Endometrial microvascular endothelial cells (primary cell): ENCODE data around the gene NKX1-2. TPM values are rescaled to one million over a fixed set of nuclear protein-coding genes. Genes with fewer than 3 reads are reported as not detected.

Source experiments
- in situ Hi-C: cut with HindIII; loops from 2 replicates; pipeline ENCODE4 v1.10.0; 2017; ENCODE audit warnings: low sequenced_read_pairs, low pct_unique_long_range_greater_than_20kb; ENCODE audit errors: inconsistent ontology term
- total RNA-seq: library from RNA; depleted of rRNA; stranded (reverse); fragments of >200 nt; gene quantifications from one replicate; pipeline ENCODE4 v1.2.3, GENCODE V29; 2015; ENCODE audit errors: inconsistent ontology term

Gene NKX1-2
- total RNA-seq, 1 donor from 2014 or later, result not detected

DNA sequence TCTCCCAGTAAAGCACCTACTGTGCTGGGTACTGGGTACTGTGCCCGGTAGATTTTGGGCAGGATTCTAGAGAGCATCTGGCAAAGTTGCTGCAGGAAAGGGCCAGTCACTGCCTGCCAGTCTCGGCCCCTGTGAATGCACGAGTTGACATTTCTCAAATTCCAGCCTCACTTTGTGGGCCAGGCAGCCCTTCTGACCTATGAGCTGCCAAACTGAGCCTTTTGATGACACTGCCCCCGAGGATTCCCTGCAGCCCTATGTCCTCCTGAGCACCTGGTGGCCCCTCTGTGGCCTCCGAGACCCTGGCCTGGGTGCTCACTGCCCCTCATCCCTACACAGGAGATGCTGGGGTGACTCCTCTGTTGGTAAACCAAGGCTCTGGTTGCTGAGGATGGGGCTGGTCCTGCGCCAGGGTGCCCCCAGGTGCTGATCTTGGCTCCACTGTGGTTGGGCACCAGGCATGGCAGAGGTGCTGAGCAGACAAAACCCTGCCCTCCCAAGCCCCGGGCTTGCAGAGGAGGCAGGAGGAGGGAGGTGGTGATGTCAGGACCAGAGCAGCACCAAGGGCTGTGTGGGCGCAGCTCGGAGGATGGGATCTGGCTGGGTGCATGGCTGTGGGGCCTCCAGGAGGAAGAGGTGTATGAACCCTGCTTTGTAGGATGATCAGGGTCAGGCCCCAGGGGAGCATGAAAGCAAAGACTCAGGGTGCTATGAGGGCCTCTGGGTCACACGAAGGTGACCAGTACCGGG, 28.0 kb upstream of the NKX1-2 start:
- in situ Hi-C loops, result no loop called here

DNA sequence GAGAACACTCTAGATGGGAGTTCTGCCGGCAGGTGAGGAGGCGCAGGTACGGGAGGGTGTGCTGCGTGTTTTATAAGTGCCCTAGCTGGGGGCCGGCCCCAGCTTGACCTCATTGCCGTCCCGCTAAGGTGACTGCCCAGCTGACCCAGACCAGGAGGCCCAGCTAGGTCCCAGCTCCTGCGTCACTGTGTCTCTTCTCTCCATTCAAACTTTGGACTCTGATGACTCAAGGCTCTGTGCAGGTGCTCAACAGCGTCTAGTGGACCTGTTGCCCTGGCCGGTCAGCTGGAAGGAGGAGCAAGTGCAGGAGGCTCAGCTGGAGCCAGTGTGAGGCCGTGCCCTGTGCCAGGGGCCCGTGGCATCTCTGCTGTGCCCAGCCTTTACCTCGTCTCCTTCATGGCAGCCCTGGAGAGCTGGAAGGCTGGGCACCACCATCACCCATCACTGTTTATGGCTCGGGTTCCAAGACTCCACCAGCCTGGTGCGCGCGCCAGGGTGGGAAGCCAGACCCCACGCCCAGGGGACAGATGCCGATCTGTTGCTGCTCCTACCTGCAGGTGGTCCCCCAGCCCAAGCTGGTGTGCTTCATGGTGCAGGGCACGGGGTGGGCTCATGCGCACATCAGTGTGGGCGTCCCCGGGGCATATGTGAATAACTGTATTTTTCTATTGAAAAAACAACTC, 26.3 kb upstream of the NKX1-2 start:
- in situ Hi-C loops, result no loop called here

DNA sequence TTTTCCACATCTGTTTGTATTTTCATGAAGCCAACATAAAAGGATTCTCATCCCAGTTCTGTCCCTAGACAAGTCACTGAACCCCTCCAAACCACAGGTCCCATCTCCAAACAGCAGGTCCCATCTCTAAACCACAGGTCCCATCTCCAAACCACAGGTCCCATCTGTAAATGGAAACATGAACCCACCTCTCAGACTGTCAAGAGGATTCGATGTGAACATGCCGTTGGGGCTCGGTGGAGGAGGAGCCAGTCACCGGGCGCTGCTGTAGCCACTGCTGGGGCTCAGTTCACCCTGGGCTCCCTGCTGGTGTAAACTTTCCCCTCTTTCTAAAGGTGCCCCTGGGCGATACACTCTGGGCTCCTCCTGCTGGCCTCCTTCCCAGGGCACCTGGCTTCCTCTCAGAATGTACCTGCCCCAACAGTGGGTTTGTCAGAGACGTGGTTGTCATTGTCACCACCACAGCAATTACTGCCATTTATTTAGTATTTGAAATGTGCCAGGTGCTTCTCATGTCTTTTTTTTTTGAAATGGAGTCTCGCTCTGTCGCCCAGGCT, 24.8 kb upstream of the NKX1-2 start:
- in situ Hi-C loops, result no loop called here

DNA sequence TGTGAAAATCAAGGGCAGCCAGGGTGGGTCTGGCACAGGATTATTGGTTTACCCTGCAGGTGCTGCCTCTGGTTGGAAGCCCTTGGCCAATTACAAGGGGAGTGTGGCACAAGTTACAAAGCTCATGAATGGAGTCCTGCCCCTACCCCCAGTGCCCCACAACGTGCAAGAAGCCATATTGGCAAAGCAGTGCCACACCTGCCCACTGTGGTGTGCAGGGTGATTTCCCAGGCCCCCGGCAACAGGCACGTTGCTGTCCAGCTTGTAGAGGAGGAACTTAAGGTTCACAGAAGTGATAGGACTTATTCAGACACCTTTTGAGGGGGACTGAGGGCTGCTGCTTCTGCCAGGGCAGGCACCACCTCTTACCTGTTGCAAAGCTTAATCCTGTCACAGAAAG, 23.2 kb upstream of the NKX1-2 start:
- in situ Hi-C loops, result no loop called here

DNA sequence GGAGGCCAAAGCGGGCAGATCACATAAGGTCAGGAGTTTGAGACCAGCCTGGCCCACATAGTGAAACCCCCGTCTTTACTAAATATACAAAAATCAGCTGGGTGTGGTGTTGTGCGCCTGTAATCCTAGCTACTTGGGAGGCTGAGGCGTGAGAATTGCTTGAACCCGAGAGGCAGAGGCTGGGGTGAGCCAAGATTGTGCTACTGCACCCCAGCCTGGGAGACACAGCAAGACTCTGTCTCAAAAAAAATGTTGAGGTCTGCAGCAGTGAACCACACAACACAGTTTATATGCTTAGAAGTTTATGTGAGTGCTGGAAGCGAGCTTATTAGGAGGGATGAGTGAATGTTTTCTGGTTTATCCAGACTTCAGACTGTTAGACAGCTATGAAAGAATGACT, 22.2 kb upstream of the NKX1-2 start:
- in situ Hi-C loops, result no loop called here

DNA sequence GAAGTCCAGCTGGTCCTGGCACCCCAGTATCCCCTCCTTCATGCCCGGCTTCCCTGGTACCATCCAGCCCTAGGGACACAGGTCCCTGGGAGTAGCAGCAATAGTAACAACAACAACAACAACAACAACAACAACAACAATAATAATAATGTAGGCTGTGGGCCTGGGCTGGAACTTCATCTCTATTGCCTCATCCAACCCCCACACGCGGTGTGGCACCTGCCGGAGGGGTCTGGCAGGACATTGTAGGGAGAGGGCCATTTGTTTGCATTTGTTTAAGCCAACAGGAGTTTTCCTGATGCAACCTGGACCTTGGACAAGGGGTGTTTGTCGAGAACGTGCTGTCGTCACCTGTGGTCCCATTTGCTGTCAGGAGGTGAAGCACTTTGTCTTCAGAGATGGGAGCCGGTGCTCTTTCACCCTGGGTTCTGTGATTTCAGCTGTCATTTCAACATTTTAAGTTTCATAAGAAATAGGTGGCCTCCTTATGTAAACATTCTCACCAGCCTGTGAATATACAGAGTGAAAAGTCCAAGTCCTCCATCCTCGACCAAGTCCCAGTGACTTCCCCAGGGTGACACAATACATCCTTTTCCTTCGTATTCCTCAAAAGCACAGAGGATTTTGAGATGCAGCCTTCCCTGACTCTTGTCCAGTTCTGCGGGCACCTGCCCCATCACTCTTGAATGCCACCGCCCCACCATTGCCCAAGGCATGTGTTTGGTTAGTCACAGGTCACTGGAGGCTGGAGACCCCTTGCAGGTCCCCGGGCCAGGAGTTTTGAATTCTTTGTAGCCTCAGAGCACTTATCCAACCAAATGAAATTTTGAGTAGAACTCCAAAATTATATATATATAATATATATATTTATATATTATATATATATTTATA, 21.0 kb upstream of the NKX1-2 start:
- in situ Hi-C loops, result no loop called here

DNA sequence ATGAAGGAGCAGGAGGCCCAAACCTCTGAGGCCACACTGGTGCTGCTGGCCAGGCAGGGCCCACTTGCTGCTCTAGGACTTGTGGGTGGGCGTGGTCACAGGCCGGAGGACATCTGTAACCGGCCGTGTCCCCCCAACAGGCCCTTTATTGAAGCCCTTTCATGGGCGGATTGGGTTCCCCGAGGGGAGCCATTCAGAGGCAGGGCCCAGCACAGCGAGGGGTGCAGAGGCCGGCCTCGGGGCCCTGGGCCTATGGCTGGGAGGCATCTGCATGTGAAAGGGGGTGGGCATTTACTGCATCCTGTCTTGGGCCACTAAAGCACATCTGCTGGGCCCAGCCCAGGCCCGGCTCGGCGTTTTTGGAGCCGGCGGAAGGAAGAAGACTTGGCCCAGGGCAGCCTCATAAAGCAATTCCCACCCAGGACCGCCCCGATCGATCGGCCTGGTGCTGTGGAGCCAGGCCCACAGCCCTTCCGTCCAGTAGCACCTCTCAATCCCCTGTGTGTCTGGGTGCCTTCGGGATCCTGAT, 20.2 kb upstream of the NKX1-2 start:
- in situ Hi-C loops, result no loop called here

DNA sequence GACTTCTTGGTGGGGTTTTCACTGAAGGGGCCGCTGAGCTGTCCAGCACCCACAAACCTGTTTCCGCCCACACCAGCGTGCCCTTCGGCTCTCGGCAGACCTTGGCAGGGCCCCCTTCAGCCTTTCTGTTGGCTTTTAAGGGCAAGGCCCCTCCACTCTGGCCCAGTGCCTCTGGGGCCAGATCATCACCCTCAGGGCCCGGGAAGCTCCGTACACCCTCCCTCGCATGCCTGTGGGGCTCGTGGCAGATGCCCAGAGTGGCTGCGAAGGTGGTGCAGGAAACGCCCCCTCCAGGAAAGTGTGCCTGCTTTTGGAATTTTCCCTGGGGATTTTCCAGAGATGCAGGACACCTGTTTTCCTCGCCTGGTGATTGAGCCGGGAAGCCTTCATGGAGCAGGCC, 18.8 kb upstream of the NKX1-2 start:
- in situ Hi-C loops, result no loop called here

DNA sequence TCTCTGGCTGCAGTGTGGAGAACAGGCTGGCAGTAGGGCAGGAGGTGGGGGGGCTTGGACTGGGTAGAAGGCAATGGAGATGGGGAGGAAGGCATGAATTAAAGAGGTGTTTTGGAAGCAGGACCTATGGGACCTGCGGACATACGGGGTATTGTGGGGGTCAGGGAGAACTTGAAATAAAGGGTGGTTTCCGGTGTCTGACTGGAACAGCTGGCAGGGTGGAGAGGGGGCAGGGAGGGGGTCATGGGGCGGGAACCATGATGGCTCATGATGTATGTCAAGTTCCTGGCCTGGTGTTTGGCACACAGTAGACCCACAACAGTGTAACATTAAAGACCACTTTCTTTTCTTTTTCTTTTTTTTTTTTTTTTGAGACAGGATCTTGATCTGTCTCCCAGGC, 17.3 kb upstream of the NKX1-2 start:
- in situ Hi-C loops, result no loop called here

DNA sequence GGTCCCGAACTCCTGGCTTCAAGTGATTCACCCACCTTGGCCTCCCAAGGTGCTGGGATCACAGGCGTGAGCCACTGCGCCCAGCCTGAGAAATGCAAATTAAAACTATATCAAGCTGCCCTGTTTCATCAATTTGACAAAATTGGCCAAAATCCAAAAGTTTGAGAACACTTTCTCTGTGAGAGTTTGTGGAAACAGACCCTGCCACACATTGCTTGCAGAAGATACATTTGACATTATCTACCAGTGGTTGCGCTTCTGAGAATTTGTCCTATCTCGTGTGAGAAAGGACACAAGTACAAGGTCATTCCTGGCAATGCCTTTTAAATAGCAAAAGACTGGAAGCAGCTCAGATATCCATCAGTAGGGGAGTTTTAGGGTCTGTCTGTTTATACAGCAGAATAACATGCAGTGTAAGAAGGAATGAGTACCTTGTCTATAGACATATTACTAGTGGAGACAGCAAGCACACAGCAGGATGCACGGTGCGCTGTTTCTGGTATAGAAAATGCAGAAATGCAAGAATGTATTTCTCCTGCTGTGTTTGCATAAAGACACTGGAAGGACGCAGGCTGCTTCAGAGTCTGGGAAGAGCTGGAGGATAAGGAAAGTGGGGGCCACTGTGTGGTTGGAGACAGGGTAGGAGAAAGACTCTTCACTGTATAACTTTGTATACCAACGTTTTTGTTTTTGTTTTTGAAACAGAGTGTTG, 16.1 kb upstream of the NKX1-2 start:
- in situ Hi-C loops, result no loop called here

DNA sequence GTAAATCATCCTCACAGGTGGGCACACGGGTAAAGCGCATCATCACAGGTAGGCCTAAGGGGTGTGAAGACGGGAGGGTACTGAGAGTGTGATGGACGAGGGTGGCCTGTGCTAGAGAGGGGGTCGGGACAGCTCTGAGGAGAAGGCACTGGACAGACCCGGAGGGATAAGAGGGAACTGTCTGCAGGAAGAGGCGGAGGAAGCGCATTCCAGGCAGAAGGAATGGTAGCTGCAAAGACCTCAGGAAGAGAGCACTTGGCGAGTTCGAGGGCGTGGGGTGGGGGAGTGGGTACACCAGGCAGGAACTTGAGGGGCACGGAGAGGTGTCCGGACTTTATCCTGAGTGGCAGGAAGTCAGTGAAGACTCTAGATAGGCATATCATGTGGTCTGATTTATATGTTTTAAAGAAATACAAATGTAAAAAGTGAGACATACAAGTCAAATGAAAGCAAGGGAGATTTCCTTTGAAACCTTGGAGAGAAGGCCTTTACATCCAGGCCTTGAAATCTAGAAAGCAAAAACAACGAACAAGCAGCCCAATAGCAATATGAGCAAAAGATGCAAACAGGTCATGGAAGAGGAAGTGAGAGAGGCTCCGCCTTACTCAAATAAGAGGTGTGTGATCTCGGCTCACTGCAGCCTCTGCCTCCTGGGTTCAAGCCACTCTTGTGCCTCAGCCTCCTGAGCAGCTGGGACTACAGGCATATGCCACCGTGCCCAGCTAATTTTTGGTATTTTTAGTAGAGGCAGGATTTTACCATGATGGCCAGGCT, 15.4 kb upstream of the NKX1-2 start:
- in situ Hi-C loops, result no loop called here

DNA sequence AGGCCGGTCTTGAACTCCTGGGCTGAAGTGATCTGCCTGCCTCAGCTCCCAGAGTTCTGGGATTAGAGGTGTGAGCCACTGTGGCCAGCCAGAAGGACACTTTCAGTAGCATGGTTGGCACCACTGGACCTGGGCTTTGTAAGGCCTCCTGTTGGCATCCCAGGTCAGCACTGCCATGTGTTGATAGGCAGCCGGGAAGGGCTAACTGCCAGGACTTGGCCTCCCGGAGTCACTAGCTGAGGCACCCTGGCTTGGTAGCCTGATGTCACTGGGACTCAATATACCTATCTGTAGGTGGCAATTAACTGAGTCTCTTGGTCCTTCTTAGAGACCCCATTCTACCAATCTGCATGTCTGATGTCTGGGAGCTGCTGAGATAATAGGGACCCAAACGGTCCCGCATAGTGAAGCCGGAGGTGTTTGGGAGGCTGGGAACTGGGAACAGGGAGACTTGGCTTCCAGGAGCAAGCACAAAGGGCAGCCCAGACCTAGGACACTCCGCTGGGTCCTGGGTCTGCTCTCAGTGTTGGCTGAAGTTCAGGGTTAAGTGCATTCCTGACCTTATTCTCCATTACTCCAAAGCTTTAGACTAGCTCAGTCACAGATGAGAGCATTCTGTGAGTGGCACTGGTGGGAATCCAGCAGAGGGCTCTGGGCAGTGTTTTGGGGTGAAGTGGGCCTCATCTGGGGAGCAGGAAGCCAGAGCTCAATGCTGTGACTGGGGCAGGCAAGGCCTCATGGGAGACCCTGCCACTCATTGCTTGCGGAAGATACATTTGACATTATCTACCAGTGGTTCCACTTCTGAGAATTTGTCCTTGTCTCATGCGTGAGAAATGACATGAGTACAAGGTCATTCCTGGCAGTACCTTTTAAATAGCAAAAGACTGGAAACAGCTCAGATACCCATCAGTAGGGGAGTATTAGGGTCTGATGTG, 14.5 kb upstream of the NKX1-2 start:
- in situ Hi-C loops, result no loop called here

DNA sequence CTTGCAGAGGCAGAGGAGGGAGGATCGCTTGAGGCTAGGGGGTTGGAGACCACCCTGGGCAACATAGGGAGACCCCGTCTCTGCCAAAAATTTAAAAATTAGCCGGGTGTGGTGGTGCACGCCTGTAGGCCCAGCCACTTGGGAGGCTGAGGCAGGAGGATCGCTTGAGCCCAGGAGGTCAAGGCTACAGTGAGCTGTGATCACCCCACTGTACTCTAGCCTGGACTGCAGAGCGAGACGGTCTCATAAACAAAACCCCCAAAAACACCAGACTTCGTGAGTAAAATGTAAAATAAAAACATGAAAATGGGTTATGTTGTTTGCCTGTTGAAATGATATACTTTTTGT, 12.5 kb upstream of the NKX1-2 start:
- in situ Hi-C loops, result no loop called here

DNA sequence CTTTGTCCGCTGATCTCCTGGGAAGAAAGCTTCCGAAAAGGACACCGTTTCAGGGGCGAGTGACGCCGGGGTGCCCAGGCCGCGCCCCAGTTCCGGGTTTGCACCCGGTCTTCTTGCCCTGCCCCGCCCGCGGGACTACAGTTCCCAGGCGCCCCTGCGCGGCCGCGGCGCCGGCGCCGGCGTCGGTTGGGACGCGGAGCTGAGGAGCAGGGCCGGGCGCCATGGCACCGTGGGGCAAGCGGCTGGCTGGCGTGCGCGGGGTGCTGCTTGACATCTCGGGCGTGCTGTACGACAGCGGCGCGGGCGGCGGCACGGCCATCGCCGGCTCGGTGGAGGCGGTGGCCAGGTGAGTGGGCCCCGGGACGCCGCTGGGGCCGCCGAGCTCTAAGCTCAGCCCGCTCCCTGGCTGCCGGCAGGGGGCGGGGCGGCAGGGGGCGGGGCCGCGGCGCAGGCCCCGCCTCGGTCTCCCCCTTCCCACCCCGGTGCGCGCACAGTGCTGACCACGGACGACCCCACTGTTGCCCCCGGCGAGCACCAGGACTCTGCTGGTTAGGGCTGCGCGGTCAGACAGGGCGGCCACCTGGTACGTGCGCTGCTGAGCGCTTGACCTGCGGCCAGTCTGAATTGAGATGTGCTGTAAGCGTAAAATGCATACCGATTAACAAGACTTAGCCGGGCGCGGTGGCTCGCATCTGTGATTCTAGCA, 12.0 kb upstream of the NKX1-2 start, which contains the start of gene LHPP:
LHPP (plus strand) TSS at position 182 of the 706 bp plus-strand sequence; CDS start at position 222, 40 bp downstream.
- in situ Hi-C loops, result no loop called here

DNA sequence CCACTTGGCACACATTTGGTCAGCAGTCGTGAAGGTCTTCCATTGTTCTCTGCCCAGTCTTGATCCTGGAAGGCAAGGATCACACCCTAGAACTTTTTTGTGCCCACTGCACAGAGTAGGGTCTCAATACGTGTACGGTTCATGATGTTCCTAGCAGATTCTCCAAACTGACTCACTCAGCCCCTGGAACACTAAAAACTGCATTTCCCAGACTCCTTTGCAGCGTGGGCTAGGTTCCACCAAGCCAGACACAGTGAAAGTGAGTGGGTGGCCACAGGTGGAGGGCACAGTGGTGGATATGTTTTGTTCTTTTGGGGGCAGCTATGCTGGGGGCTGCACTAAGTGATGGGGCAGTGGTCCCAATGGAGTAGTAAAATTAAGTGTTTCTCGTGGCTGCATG, 10.3 kb upstream of the NKX1-2 start:
- in situ Hi-C loops, result no loop called here

DNA sequence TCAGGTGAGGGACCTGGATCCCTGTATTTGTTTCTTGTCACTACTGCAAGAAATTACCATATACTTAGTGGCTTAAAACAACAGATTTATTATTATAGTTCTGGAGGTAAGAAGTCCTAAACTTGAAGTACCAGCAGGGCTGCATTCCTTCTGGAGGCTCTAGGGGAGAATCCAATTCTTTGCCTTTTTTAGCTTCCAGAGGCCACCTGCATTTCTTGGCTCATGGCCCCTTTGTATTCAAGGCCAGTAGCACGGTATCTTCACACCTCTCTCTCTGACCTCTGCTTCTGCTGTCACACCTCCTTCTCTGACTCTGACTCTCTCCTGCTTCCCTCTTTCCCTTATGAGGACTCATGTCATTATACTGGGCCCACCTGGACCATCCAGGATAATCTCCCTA, 9.6 kb upstream of the NKX1-2 start:
- in situ Hi-C loops, result loop anchor here (10.0 kb wide), 1 partner anchor 125 kb away; no protein-coding TSS in a partner anchor
